OCI-LY7 (cell line): ENCODE results near the gene RASGRP3.

Source experiments
- EZH2phosphoT487 ChIP-seq: fragments of 200-600 bp; sonication (generic); IDR thresholded peaks from 2 replicates; pipeline ENCODE4 v1.6.1; 2018; ENCODE audit warnings: low read depth, borderline replicate concordance, mild to moderate bottlenecking, mixed run types, antibody characterized with exemption, low read length, moderate library complexity, mixed read lengths
- TF ChIP-seq, protein P1 (sequence below): fragments of 200-600 bp; sonication (generic); conservative IDR thresholded peaks from 2 replicates; pipeline ENCODE4 v1.5.1; 2014; ENCODE audit warnings: mild to moderate bottlenecking, antibody characterized with exemption, low read length, moderate library complexity, mixed read lengths

DNA sequence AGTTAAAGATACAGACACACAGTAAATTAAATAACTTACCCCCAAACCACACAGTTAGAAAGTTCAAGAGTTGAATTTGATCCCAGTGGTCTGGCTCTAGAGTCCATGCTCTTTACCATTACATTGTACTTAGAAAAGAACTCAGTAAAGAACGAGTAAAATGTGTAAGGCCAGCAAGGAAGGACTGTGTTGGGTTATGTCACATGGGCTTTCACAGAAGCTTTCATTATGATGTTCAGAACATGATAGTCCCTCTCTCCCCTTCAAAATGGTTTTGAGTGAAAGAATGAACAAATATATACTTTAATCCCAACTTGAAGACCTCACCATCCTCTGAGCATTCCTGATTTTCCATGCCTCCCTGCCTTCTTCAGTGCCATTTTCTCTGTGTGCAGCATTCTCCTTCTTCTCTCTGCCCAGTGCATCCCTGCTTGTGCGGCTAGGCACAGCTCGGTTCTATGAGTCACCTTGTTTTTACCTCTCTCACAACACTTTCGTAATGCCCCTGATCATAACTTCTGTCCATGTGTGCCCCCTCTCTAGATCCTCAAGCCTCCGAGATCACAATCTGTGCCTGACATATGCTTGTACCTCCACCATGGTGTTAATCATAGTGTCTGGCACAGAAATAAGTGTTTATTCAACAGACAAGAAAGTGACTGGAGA lies 22.0 kb downstream of the RASGRP3 start:
- TF ChIP-seq, protein P1, sequence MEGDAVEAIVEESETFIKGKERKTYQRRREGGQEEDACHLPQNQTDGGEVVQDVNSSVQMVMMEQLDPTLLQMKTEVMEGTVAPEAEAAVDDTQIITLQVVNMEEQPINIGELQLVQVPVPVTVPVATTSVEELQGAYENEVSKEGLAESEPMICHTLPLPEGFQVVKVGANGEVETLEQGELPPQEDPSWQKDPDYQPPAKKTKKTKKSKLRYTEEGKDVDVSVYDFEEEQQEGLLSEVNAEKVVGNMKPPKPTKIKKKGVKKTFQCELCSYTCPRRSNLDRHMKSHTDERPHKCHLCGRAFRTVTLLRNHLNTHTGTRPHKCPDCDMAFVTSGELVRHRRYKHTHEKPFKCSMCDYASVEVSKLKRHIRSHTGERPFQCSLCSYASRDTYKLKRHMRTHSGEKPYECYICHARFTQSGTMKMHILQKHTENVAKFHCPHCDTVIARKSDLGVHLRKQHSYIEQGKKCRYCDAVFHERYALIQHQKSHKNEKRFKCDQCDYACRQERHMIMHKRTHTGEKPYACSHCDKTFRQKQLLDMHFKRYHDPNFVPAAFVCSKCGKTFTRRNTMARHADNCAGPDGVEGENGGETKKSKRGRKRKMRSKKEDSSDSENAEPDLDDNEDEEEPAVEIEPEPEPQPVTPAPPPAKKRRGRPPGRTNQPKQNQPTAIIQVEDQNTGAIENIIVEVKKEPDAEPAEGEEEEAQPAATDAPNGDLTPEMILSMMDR, result no peak
- TF ChIP-seq EZH2phosphoT487, result no peak
